Trophoblast cell (in vitro differentiated cells and primary cell): ENCODE results near the gene SCARB2.
A peak's percentile ranks its signal among the peaks of the same experiment; 100 is the strongest.

Source experiments
- DNase-seq, 2 donors: peaks; one replicate each; pipeline ENCODE4 v3.0.0-alpha.2; 2016
- H2AFZ ChIP-seq: 2 replicates; pipeline ENCODE4 v1.6.1; 2013; ENCODE audit warnings: low read length, moderate library complexity, mild to moderate bottlenecking; ENCODE audit not compliant: insufficient read depth, poor library complexity
- H2AK5ac ChIP-seq: 2 replicates; pipeline ENCODE4 v1.6.1; 2013; ENCODE audit warnings: mild to moderate bottlenecking, low read length
- H2BK120ac ChIP-seq: 2 replicates; pipeline ENCODE4 v1.6.1; 2013; ENCODE audit warnings: low read length, mild to moderate bottlenecking, moderate library complexity; ENCODE audit not compliant: insufficient read depth, poor library complexity
- H2BK12ac ChIP-seq: 2 replicates; pipeline ENCODE4 v1.6.1; 2013; ENCODE audit warnings: mild to moderate bottlenecking, low read length, moderate library complexity
- H2BK5ac ChIP-seq: 2 replicates; pipeline ENCODE4 v1.6.1; 2013; ENCODE audit warnings: low read length, low read depth, moderate library complexity, mild to moderate bottlenecking; ENCODE audit not compliant: poor library complexity
- H3K14ac ChIP-seq: 2 replicates; pipeline ENCODE4 v1.6.1; 2013; ENCODE audit warnings: mild to moderate bottlenecking, low read length
- H3K18ac ChIP-seq: 2 replicates; pipeline ENCODE4 v1.6.1; 2013; ENCODE audit warnings: mild to moderate bottlenecking, low read length
- H3K23ac ChIP-seq: 2 replicates; pipeline ENCODE4 v1.6.1; 2013; ENCODE audit warnings: low read length
- H3K27ac ChIP-seq: 2 replicates; pipeline ENCODE4 v1.5.1; 2013; ENCODE audit warnings: low read depth, mild to moderate bottlenecking, inconsistent platforms, low read length, moderate library complexity
- H3K27me3 ChIP-seq: 2 replicates; pipeline ENCODE4 v1.6.1; 2013; ENCODE audit warnings: inconsistent platforms, mild to moderate bottlenecking, low read length, moderate library complexity; ENCODE audit not compliant: insufficient read depth
- H3K36me3 ChIP-seq, 2 experiments: 1 replicate in 1 of 2; 2 replicates in 1 of 2; pipeline ENCODE4 v1.6.1; 2013; ENCODE audit warnings: low read length in 2 of 2, mild to moderate bottlenecking in 2 of 2, moderate library complexity in 1 of 2; ENCODE audit not compliant: insufficient read depth in 2 of 2, control insufficient read depth in 1 of 2
- H3K4ac ChIP-seq: 2 replicates; pipeline ENCODE4 v1.6.1; 2013; ENCODE audit warnings: low read depth, mild to moderate bottlenecking, low read length, moderate library complexity
- H3K4me1 ChIP-seq, 2 experiments: 1 replicate in 1 of 2; 2 replicates in 1 of 2; pipeline ENCODE4 v1.6.1; 2013; ENCODE audit warnings: low read length in 2 of 2, mild to moderate bottlenecking in 2 of 2, moderate library complexity in 1 of 2; ENCODE audit not compliant: insufficient read depth in 2 of 2, control insufficient read depth in 1 of 2
- H3K4me2 ChIP-seq: 2 replicates; pipeline ENCODE4 v1.6.1; 2013; ENCODE audit warnings: inconsistent platforms, mild to moderate bottlenecking, low read length, moderate library complexity
- H3K4me3 ChIP-seq: 2 replicates; pipeline ENCODE4 v1.5.1; 2013; ENCODE audit warnings: mild to moderate bottlenecking, low read depth, low read length, inconsistent platforms
- H3K79me1 ChIP-seq: one replicate; pipeline ENCODE4 v1.6.1; 2013; ENCODE audit warnings: low read length
- H3K79me2 ChIP-seq: 2 replicates; pipeline ENCODE4 v1.6.1; 2013; ENCODE audit warnings: low read length, mild to moderate bottlenecking; ENCODE audit not compliant: control insufficient read depth, insufficient read depth, poor library complexity
- H3K9ac ChIP-seq: 2 replicates; pipeline ENCODE4 v1.6.1; 2013; ENCODE audit warnings: mild to moderate bottlenecking, low read length
- H3K9me3 ChIP-seq: 2 replicates; pipeline ENCODE4 v1.6.1; 2013; ENCODE audit warnings: low read depth, mild to moderate bottlenecking, control low read depth, inconsistent platforms, low read length; ENCODE audit not compliant: insufficient read depth
- H4K12ac ChIP-seq: 2 replicates; pipeline ENCODE4 v1.6.1; 2013; ENCODE audit warnings: low read depth, mild to moderate bottlenecking, low read length, moderate library complexity
- H4K8ac ChIP-seq: 2 replicates; pipeline ENCODE4 v1.6.1; 2013; ENCODE audit warnings: low read depth, mild to moderate bottlenecking, low read length, moderate library complexity
- H4K91ac ChIP-seq: one replicate; pipeline ENCODE4 v1.6.1; 2013; ENCODE audit warnings: low read depth, mild to moderate bottlenecking, low read length, moderate library complexity
- WGBS: extraction: QIAGEN DNeasy Blood & Tissue Kit; methylation state at CpG from one replicate; pipeline ENCODE4 v1.1.7; 2013; ENCODE audit warnings: missing lambda C conversion rate; ENCODE audit not compliant: insufficient read length, insufficient coverage; ENCODE audit errors: extremely low coverage; 5-methylcytosine and 5-hydroxymethylcytosine counted together

Gene SCARB2

DNA sequence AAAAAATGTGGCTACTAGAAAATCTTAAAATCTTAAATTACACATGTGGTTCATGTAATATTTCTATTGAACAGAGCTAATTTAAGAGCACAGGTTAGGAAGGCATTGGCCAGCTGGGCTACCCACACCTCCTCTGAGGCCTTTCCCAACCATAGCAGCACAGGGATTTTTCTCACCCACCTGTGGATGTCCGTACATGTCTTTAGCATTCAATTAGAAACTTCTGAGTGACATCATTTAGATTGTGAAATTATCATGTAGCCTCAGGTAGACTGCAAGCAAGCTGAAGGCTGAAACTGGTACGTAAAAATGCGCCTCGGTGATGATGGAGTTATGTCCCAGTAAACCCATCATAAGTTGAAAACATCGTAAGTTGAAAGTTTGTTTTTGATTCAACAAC lies 31.2 kb downstream of the SCARB2 start:
- H2BK12ac ChIP-seq, result no peak overlapping the region
- peaks cover 2 to 6% of the 10 kb centered on the region in 2 experiments for H3K36me3 ChIP-seq
- no peak overlapping the region for H3K27ac ChIP-seq
- no peak overlapping the region for H2AFZ ChIP-seq
- H3K79me2 ChIP-seq, result no peaks in the 10 kb centered on the region
- H3K14ac ChIP-seq, result no peak overlapping the region
- H4K12ac ChIP-seq, result no peak overlapping the region
- no CpG with 5 or more reads among the region's 5 CpGs for WGBS
- H3K27me3 ChIP-seq, result no peaks in the 10 kb centered on the region
- H3K23ac ChIP-seq, result no peak overlapping the region
- no peak overlapping the region for H2BK5ac ChIP-seq
- H3K79me1 ChIP-seq, result no peaks in the 10 kb centered on the region
- H4K8ac ChIP-seq, result no peak overlapping the region
- H3K4ac ChIP-seq, result no peak overlapping the region
- no peaks in the 10 kb centered on the region for H3K9me3 ChIP-seq
- H3K9ac ChIP-seq, result no peak overlapping the region
- no peaks in the 10 kb centered on the region for H3K4me1 ChIP-seq
- H3K4me3 ChIP-seq, result no peak overlapping the region
- no peak overlapping the region for H2AK5ac ChIP-seq
- H4K91ac ChIP-seq, result no peak overlapping the region
- no peak overlapping the region for H3K18ac ChIP-seq
- no peak overlapping the region for H2BK120ac ChIP-seq
- no peak overlapping the region for H3K4me2 ChIP-seq
- peak; percentile 46 to 84 for DNase-seq

- WGBS, result no CpG with 5 or more reads among the region's 11 CpGs
- no peaks in the 10 kb centered on the region for H3K27me3 ChIP-seq
These were observed 34.0 kb downstream of the SCARB2 start for GRCh38 chr4:76179398-76180318.

DNA sequence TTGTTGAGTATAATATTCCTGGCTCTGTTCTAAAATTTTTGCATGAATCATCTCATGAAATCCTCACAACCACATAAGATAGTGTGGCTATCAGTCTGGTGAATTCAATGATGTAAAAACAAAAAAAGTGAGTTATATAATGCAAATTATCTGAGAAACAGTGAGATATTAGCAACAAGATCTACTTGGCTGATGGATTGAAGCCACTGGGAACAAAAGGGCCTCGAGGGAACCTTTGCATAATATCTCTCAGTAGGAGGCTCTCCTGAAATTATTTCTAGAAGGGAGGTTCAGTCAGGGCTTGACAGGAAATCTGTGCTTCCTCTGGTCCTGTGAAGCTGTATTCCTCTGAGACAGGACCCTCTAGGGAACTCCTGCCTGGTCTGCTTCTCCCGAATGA lies 35.3 kb downstream of the SCARB2 start:
- WGBS, result no CpG with 5 or more reads among the region's 2 CpGs
- Histone ChIP-seq H3K9ac (no peak overlapping the region), H4K91ac (no peak overlapping the region), H4K8ac (no peak overlapping the region), H3K27ac (no peak overlapping the region), H3K79me2 (no peaks in the 10 kb centered on the region), H2BK5ac (no peak overlapping the region), H3K4me1 (no peaks in the 10 kb centered on the region), H2BK120ac (no peak overlapping the region), H4K12ac (no peak overlapping the region), H2BK12ac (no peak overlapping the region), H3K27me3 (no peaks in the 10 kb centered on the region), H3K4me3 (no peak overlapping the region), H3K4me2 (no peak overlapping the region), H3K18ac (no peak overlapping the region), H3K4ac (no peak overlapping the region), H2AFZ (no peak overlapping the region), H3K23ac (no peak overlapping the region), H3K9me3 (no peaks in the 10 kb centered on the region), H3K79me1 (no peaks in the 10 kb centered on the region), H3K36me3 (peaks cover 2 to 7% of the 10 kb centered on the region in 2 experiments), H3K14ac (no peak overlapping the region), H2AK5ac (no peak overlapping the region)
- no peak for DNase-seq

More at GRCh38 chr4:76179398-76180318, 34.0 kb downstream of the SCARB2 start:
- no peaks in the 10 kb centered on the region for H3K4me1 ChIP-seq
- no peak overlapping the region for H4K8ac ChIP-seq
- H2BK5ac ChIP-seq, result no peak overlapping the region
- H3K14ac ChIP-seq, result no peak overlapping the region
- H3K4me2 ChIP-seq, result no peak overlapping the region
- H4K91ac ChIP-seq, result no peak overlapping the region
- H2BK120ac ChIP-seq, result no peak overlapping the region
- no peaks in the 10 kb centered on the region for H3K9me3 ChIP-seq
- no peaks in the 10 kb centered on the region for H3K79me2 ChIP-seq
- DNase-seq, result peak; percentile 85 to 96
- H3K18ac ChIP-seq, result peak overlapping the region; percentile 11
- H2AFZ ChIP-seq, result no peak overlapping the region
- H2AK5ac ChIP-seq, result no peak overlapping the region
- peaks cover 0 to 4% of the 10 kb centered on the region in 2 experiments for H3K36me3 ChIP-seq
- no peak overlapping the region for H3K23ac ChIP-seq
- H2BK12ac ChIP-seq, result no peak overlapping the region
- no peak overlapping the region for H4K12ac ChIP-seq
- H3K4me3 ChIP-seq, result no peak overlapping the region
- H3K27ac ChIP-seq, result no peak overlapping the region
- no peaks in the 10 kb centered on the region for H3K79me1 ChIP-seq
- H3K9ac ChIP-seq, result no peak overlapping the region
- no peak overlapping the region for H3K4ac ChIP-seq

- H3K9ac ChIP-seq, result no peak overlapping the region
- no peak overlapping the region for H4K12ac ChIP-seq
- H3K14ac ChIP-seq, result no peak overlapping the region
- H3K4me2 ChIP-seq, result no peak overlapping the region
- DNase-seq, result no peak
- no peak overlapping the region for H2BK5ac ChIP-seq
- no peak overlapping the region for H2AK5ac ChIP-seq
- H3K27me3 ChIP-seq, result no peaks in the 10 kb centered on the region
- no peak overlapping the region for H2BK12ac ChIP-seq
- H3K23ac ChIP-seq, result no peak overlapping the region
- H3K36me3 ChIP-seq, result peaks cover 4 to 7% of the 10 kb centered on the region in 2 experiments
- H3K4me3 ChIP-seq, result no peak overlapping the region
- no peaks in the 10 kb centered on the region for H3K79me2 ChIP-seq
- no peak overlapping the region for H3K27ac ChIP-seq
- no peaks in the 10 kb centered on the region for H3K79me1 ChIP-seq
- no peak overlapping the region for H3K4ac ChIP-seq
- no peak overlapping the region for H2BK120ac ChIP-seq
- no peak overlapping the region for H2AFZ ChIP-seq
- H3K4me1 ChIP-seq, result no peaks in the 10 kb centered on the region
- H4K8ac ChIP-seq, result no peak overlapping the region
- no peaks in the 10 kb centered on the region for H3K9me3 ChIP-seq
- no peak overlapping the region for H4K91ac ChIP-seq
- H3K18ac ChIP-seq, result no peak overlapping the region
These were observed 35.9 kb downstream of the SCARB2 start for GRCh38 chr4:76177709-76178108.
